Bronchial epithelial cell (primary cell): ENCODE measurements around the gene SHE. TPM values are rescaled to one million over a fixed set of nuclear protein-coding genes. Genes with fewer than 3 reads are reported as not detected.

ENCODE experiments used
- DNase-seq: peaks from one replicate; pipeline ENCODE4 v3.0.0-alpha.2; 2010; ENCODE audit warnings: low read depth
- FAIRE-seq: peaks from 2 replicates; lab custom pipeline; 2011; peaks lifted over from hg19 to GRCh38; lab: Jason Lieb, UNC
- H3K27me3 ChIP-seq: 2 replicates; pipeline ENCODE4 v1.5.1; 2011; ENCODE audit warnings: low read length; ENCODE audit not compliant: control insufficient read depth, insufficient read depth
- H3K36me3 ChIP-seq: 2 replicates; pipeline ENCODE4 v1.5.1; 2011; ENCODE audit warnings: low read length; ENCODE audit not compliant: control insufficient read depth, insufficient read depth
- H3K4me3 ChIP-seq: 2 replicates; pipeline ENCODE4 v1.5.1; 2011; ENCODE audit warnings: mild to moderate bottlenecking, low read depth, low read length, control low read depth
- total RNA-seq: library from RNA; depleted of rRNA; stranded (reverse); fragments of >200 nt; gene quantifications from 2 replicates; pipeline ENCODE4 v1.2.1, GENCODE V29; 2014
- TF ChIP-seq, protein P1 (sequence below): IDR thresholded peaks from 2 replicates; pipeline ENCODE4 v1.5.1; 2011; ENCODE audit warnings: mild to moderate bottlenecking, moderate library complexity, low read length, control low read depth, inconsistent platforms; ENCODE audit not compliant: insufficient read depth, severe bottlenecking

The SHE gene
- total RNA-seq, 1 donor from 2014 or later = not detected

DNA sequence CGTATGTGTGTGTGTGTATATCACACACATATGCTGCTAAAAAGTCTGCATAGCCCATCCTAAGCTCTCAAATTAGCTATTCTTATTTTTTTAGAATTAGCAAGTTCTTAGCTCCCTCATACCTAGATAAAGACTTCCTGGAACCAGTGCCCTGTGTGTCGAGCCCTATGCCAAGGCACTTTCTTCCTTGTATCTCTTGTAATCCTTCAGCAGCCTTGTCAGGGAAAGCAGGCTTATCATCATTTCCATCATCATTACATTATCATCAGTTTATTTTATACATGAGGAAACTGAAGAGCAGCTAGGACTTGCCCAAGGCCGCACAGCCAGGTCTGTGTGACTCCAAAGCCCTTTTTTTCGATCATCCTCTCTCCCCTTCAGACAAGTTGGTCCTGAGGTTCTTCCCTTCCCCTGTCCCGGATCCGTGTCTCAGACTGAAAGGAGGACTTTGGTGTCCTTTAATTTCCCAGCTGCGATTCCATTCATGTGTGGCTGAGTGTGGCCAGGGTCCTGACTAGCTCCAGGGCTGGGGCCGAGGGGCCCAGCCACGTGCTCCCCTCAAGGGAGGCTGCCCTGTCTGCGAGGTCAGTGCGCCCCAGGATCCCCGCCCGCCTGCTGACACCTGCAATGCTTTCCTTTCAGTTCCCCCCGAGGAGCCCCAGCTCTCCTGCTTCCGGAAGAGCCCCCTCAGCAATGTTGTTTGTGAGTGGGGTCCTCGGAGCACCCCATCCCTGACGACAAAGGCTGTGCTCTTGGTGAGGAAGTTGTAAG is 72.2 kb downstream of the SHE start:
- DNase-seq = no peak
- Histone ChIP-seq H3K27me3 (no peaks in the 10 kb centered on the region), H3K4me3 (no peak overlapping the region), H3K36me3 (peaks cover 22% of the 10 kb centered on the region)
- FAIRE-seq = no peak
- TF ChIP-seq, protein P1, sequence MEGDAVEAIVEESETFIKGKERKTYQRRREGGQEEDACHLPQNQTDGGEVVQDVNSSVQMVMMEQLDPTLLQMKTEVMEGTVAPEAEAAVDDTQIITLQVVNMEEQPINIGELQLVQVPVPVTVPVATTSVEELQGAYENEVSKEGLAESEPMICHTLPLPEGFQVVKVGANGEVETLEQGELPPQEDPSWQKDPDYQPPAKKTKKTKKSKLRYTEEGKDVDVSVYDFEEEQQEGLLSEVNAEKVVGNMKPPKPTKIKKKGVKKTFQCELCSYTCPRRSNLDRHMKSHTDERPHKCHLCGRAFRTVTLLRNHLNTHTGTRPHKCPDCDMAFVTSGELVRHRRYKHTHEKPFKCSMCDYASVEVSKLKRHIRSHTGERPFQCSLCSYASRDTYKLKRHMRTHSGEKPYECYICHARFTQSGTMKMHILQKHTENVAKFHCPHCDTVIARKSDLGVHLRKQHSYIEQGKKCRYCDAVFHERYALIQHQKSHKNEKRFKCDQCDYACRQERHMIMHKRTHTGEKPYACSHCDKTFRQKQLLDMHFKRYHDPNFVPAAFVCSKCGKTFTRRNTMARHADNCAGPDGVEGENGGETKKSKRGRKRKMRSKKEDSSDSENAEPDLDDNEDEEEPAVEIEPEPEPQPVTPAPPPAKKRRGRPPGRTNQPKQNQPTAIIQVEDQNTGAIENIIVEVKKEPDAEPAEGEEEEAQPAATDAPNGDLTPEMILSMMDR = no peak

Other genes with a start within 250 kb of the SHE start
- gene HAX1, start 229.8 kb downstream of the SHE start, total RNA-seq = 143 and 183 TPM in 2 replicates
- gene AQP10, start 181.3 kb downstream of the SHE start, total RNA-seq = 0.13 TPM in 1 of 2 replicates, not detected in the other
- 15.5 and 26.8 TPM in 2 replicates for gene ATP8B2, start 176.9 kb downstream of the SHE start, total RNA-seq
- 47.9 and 70.0 TPM in 2 replicates for gene IL6R, start 97.1 kb downstream of the SHE start, total RNA-seq
- under 0.01 TPM in 1 of 2 replicates, not detected in the other for gene TDRD10, start 193 bp downstream of the SHE start, total RNA-seq
- gene UBE2Q1, start 56.2 kb upstream of the SHE start, total RNA-seq = 20.3 and 23.3 TPM in 2 replicates
- not detected in 2 replicates for gene CHRNB2, start 65.4 kb upstream of the SHE start, total RNA-seq
- 44.5 and 68.5 TPM in 2 replicates for gene ADAR, start 105.8 kb upstream of the SHE start, total RNA-seq